Measurements from ENCODE around the gene KRT76.

KRT76 gene

GRCh38 chr12:52790427-52791270 lies 13.5 kb upstream of the KRT76 start:
- no peak overlapping the region for H3K4me3 ChIP-seq (replicated peaks; ENCODE audit: insufficient read depth, low read length)
- TF ChIP-seq SPI1 (IDR thresholded peaks at IDR 0.05; ENCODE audit: borderline replicate concordance, low read depth): no peak
- TF ChIP-seq, protein P1, sequence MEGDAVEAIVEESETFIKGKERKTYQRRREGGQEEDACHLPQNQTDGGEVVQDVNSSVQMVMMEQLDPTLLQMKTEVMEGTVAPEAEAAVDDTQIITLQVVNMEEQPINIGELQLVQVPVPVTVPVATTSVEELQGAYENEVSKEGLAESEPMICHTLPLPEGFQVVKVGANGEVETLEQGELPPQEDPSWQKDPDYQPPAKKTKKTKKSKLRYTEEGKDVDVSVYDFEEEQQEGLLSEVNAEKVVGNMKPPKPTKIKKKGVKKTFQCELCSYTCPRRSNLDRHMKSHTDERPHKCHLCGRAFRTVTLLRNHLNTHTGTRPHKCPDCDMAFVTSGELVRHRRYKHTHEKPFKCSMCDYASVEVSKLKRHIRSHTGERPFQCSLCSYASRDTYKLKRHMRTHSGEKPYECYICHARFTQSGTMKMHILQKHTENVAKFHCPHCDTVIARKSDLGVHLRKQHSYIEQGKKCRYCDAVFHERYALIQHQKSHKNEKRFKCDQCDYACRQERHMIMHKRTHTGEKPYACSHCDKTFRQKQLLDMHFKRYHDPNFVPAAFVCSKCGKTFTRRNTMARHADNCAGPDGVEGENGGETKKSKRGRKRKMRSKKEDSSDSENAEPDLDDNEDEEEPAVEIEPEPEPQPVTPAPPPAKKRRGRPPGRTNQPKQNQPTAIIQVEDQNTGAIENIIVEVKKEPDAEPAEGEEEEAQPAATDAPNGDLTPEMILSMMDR (IDR thresholded peaks at IDR 0.05; ENCODE audit: insufficient read depth, low read length): no peak
- TF ChIP-seq, protein P2, sequence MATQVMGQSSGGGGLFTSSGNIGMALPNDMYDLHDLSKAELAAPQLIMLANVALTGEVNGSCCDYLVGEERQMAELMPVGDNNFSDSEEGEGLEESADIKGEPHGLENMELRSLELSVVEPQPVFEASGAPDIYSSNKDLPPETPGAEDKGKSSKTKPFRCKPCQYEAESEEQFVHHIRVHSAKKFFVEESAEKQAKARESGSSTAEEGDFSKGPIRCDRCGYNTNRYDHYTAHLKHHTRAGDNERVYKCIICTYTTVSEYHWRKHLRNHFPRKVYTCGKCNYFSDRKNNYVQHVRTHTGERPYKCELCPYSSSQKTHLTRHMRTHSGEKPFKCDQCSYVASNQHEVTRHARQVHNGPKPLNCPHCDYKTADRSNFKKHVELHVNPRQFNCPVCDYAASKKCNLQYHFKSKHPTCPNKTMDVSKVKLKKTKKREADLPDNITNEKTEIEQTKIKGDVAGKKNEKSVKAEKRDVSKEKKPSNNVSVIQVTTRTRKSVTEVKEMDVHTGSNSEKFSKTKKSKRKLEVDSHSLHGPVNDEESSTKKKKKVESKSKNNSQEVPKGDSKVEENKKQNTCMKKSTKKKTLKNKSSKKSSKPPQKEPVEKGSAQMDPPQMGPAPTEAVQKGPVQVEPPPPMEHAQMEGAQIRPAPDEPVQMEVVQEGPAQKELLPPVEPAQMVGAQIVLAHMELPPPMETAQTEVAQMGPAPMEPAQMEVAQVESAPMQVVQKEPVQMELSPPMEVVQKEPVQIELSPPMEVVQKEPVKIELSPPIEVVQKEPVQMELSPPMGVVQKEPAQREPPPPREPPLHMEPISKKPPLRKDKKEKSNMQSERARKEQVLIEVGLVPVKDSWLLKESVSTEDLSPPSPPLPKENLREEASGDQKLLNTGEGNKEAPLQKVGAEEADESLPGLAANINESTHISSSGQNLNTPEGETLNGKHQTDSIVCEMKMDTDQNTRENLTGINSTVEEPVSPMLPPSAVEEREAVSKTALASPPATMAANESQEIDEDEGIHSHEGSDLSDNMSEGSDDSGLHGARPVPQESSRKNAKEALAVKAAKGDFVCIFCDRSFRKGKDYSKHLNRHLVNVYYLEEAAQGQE (IDR thresholded peaks at IDR 0.05; ENCODE audit: insufficient replicate concordance, low read depth): no peak
- TF ChIP-seq POLR2AphosphoS5 (IDR thresholded peaks at IDR 0.05; ENCODE audit: low read depth): no peak
- TF ChIP-seq GABPA (IDR thresholded peaks at IDR 0.05; ENCODE audit: low read depth): no peak
- DNase-seq (ENCODE audit: low read depth in 1 of 2, low spot score in 1 of 2): no peak
- H3K27ac ChIP-seq (replicated peaks): no peak overlapping the region
- peaks cover 26% of the 10 kb centered on the region for H3K27me3 ChIP-seq (ENCODE audit: insufficient read depth, poor library complexity, severe bottlenecking)

GRCh38 chr12:52789637-52790426 lies 12.7 kb upstream of the KRT76 start:
- Histone ChIP-seq H3K27me3 (ENCODE audit: insufficient read depth, poor library complexity, severe bottlenecking) (peaks cover 28% of the 10 kb centered on the region), H3K4me3 (replicated peaks; ENCODE audit: insufficient read depth, low read length) (no peak overlapping the region), H3K27ac (replicated peaks) (no peak overlapping the region)
- DNase-seq (ENCODE audit: low read depth in 1 of 2, low spot score in 1 of 2): peak in 1 of 2 experiments; percentile 18
- no peak for TF ChIP-seq SPI1 (IDR thresholded peaks at IDR 0.05; ENCODE audit: borderline replicate concordance, low read depth)
- TF ChIP-seq, protein P2 (IDR thresholded peaks at IDR 0.05; ENCODE audit: insufficient replicate concordance, low read depth): no peak
- no peak for TF ChIP-seq GABPA (IDR thresholded peaks at IDR 0.05; ENCODE audit: low read depth)
- TF ChIP-seq, protein P1 (IDR thresholded peaks at IDR 0.05; ENCODE audit: insufficient read depth, low read length): no peak
- no peak for TF ChIP-seq POLR2AphosphoS5 (IDR thresholded peaks at IDR 0.05; ENCODE audit: low read depth)

DNA sequence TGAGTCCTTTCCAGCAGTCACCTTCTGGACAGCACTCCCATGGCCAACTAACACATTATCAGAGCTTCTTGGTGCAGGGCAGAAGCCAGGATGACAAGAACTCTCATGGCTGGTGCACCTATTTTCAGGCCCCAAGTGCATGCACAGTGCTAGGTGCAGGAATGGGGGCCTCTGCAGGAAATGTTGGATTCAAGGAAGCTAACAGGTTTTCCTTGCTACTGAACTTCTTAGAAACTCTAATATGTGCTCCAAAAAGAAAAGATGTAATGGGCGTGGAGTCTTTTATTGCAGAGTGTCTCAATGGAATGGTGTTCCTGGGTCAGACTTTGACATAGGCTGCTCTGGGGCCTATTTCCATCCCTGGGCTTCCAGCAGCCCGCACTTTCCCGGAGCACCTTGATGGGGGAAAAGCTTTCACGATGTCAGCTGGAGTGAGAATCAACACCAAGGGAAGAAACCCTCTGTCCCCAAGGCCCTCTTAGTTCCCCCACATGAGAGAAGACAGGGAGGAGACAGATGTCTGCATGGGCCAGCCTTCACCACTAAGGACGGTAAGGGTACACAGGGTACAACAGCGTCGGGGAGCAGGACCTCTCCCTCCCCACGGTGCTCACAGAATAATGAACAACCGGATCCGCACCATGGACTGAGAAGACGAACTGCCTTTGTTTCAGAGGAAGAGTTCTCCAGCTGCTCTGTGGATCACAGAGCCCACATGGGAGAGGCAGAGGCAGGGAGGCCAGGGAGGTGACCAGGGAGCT lies 11.9 kb upstream of the KRT76 start:
- peaks cover 28% of the 10 kb centered on the region for H3K27me3 ChIP-seq (ENCODE audit: insufficient read depth, poor library complexity, severe bottlenecking)
- H3K27ac ChIP-seq (replicated peaks): no peak overlapping the region
- no peak for DNase-seq (ENCODE audit: low read depth in 1 of 2, low spot score in 1 of 2)
- TF ChIP-seq, protein P1 (IDR thresholded peaks at IDR 0.05; ENCODE audit: insufficient read depth, low read length): no peak
- TF ChIP-seq, protein P2 (IDR thresholded peaks at IDR 0.05; ENCODE audit: insufficient replicate concordance, low read depth): no peak
- no peak overlapping the region for H3K4me3 ChIP-seq (replicated peaks; ENCODE audit: insufficient read depth, low read length)

Data from HL-60 (cell line).